Mesothelial cell of epicardium (in vitro differentiated cells): ENCODE measurements around the gene FSTL1. TPM values are rescaled to one million over a fixed set of nuclear protein-coding genes. Genes with fewer than 3 reads are reported as not detected.
A peak's percentile ranks its signal among the peaks of the same experiment; 100 is the strongest.

ENCODE experiments used
- DNase-seq, 2 experiments: peaks; one replicate each; pipeline ENCODE4 v3.0.0; 2021; ENCODE audit warnings: low spot score in 2 of 2; ENCODE audit not compliant: unreplicated experiment in 2 of 2
- H3K27ac Mint-ChIP-seq: 2 replicates; pipeline ENCODE4 v1.8.0; 2021; ENCODE audit warnings: mixed read lengths
- H3K27me3 Mint-ChIP-seq: 2 replicates; pipeline ENCODE4 v1.8.0; 2021; ENCODE audit warnings: low read depth, mixed read lengths
- H3K36me3 Mint-ChIP-seq: 2 replicates; pipeline ENCODE4 v1.8.0; 2021; ENCODE audit warnings: mixed read lengths
- H3K4me1 Mint-ChIP-seq: 2 replicates; pipeline ENCODE4 v1.8.0; 2021; ENCODE audit warnings: mixed read lengths
- H3K4me3 Mint-ChIP-seq: 2 replicates; pipeline ENCODE4 v1.8.0; 2021; ENCODE audit warnings: mild to moderate bottlenecking, moderate library complexity, mixed read lengths
- H3K9me3 Mint-ChIP-seq: 2 replicates; pipeline ENCODE4 v1.8.0; 2021; ENCODE audit warnings: mixed read lengths
- total RNA-seq: library from RNA; stranded (reverse); gene quantifications from 3 replicates; pipeline ENCODE4 v1.2.1, GENCODE V29; 2021
- TF ChIP-seq, protein P1 (sequence below): fragments of 200-600 bp; sonication (generic); IDR thresholded peaks from one replicate; pipeline ENCODE4 v1.5.0; 2021; ENCODE audit warnings: antibody characterized with exemption; ENCODE audit not compliant: unreplicated experiment

The FSTL1 gene
- total RNA-seq, 1 donor from 2014 or later, result 734 TPM

GRCh38 chr3:120420928-120421551 lies 29.8 kb downstream of the FSTL1 start:
- peak overlapping the region; percentile 9 for H3K4me3 Mint-ChIP-seq
- H3K27ac Mint-ChIP-seq, result peak overlapping the region; percentile 95
- peaks cover 87% of the 10 kb centered on the region for H3K4me1 Mint-ChIP-seq
- peaks cover 4% of the 10 kb centered on the region for H3K36me3 Mint-ChIP-seq
- TF ChIP-seq, protein P1, sequence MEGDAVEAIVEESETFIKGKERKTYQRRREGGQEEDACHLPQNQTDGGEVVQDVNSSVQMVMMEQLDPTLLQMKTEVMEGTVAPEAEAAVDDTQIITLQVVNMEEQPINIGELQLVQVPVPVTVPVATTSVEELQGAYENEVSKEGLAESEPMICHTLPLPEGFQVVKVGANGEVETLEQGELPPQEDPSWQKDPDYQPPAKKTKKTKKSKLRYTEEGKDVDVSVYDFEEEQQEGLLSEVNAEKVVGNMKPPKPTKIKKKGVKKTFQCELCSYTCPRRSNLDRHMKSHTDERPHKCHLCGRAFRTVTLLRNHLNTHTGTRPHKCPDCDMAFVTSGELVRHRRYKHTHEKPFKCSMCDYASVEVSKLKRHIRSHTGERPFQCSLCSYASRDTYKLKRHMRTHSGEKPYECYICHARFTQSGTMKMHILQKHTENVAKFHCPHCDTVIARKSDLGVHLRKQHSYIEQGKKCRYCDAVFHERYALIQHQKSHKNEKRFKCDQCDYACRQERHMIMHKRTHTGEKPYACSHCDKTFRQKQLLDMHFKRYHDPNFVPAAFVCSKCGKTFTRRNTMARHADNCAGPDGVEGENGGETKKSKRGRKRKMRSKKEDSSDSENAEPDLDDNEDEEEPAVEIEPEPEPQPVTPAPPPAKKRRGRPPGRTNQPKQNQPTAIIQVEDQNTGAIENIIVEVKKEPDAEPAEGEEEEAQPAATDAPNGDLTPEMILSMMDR, result no peak
- no peaks in the 10 kb centered on the region for H3K9me3 Mint-ChIP-seq
- H3K27me3 Mint-ChIP-seq, result no peaks in the 10 kb centered on the region
- no peak for DNase-seq

- no peak overlapping the region for H3K4me3 Mint-ChIP-seq
- no peaks in the 10 kb centered on the region for H3K27me3 Mint-ChIP-seq
- peak overlapping the region; percentile 95 for H3K27ac Mint-ChIP-seq
- no peak for DNase-seq
- no peaks in the 10 kb centered on the region for H3K9me3 Mint-ChIP-seq
- peaks cover 83% of the 10 kb centered on the region for H3K4me1 Mint-ChIP-seq
- TF ChIP-seq, protein P1, result no peak
- H3K36me3 Mint-ChIP-seq, result peaks cover 8% of the 10 kb centered on the region
Measured at GRCh38 chr3:120420360-120420759, 30.4 kb downstream of the FSTL1 start.

GRCh38 chr3:120419797-120420196 lies 31.0 kb downstream of the FSTL1 start:
- H3K9me3 Mint-ChIP-seq, result no peaks in the 10 kb centered on the region
- no peak overlapping the region for H3K4me3 Mint-ChIP-seq
- H3K27me3 Mint-ChIP-seq, result no peaks in the 10 kb centered on the region
- H3K27ac Mint-ChIP-seq, result peak overlapping the region; percentile 95
- TF ChIP-seq, protein P1, result no peak
- DNase-seq, result no peak
- H3K4me1 Mint-ChIP-seq, result peaks cover 78% of the 10 kb centered on the region
- peaks cover 12% of the 10 kb centered on the region for H3K36me3 Mint-ChIP-seq

DNA sequence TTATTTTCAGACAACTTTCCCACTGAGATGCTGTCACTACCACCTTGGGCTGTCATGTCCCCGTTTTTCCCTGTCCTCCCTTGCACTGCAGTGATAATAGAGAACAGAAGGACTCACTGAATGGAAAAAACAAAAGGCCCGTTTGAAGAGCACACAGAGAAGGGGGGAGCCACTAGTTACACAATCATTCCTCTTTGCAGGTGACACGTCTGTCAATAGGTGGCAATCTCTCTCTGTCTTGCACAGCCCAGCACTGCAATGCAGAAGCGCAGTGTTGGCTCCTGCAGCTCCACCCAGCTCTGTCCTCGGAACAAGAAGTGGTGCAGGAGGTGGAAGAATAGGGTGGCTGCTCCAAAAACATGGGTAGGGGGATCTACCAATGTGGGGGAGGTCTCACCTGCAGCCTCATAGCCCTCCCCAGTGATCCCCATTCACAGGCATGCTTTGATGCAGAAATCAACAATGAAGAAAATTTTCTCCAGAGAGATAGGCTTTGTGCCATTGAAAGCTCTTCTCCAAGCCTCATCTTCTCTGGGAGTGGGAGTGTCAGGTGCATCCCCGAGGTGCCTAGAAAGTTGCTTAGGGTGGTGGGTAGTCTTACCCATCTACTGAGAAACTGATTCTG lies 31.8 kb downstream of the FSTL1 start:
- no peaks in the 10 kb centered on the region for H3K9me3 Mint-ChIP-seq
- H3K4me3 Mint-ChIP-seq, result no peak overlapping the region
- no peaks in the 10 kb centered on the region for H3K27me3 Mint-ChIP-seq
- TF ChIP-seq, protein P1, result no peak
- peak overlapping the region; percentile 95 for H3K27ac Mint-ChIP-seq
- no peak for DNase-seq
- H3K36me3 Mint-ChIP-seq, result peaks cover 12% of the 10 kb centered on the region
- peaks cover 69% of the 10 kb centered on the region for H3K4me1 Mint-ChIP-seq

GRCh38 chr3:120418446-120418845 lies 32.3 kb downstream of the FSTL1 start:
- Mint-ChIP-seq H3K4me1 (peaks cover 67% of the 10 kb centered on the region), H3K4me3 (no peak overlapping the region), H3K27me3 (no peaks in the 10 kb centered on the region), H3K27ac (peak overlapping the region; percentile 95), H3K36me3 (peaks cover 12% of the 10 kb centered on the region), H3K9me3 (no peaks in the 10 kb centered on the region)
- TF ChIP-seq, protein P1, result no peak
- DNase-seq, result no peak
